Measurements from ENCODE around the gene GRB14.

GRB14 gene

GRCh38 chr2:164570475-164570874 lies 50.8 kb downstream of the GRB14 start:
- TF ChIP-seq GABPA (IDR thresholded peaks at IDR 0.05; ENCODE audit: low read depth) = no peak
- no peak for TF ChIP-seq CTCF (IDR thresholded peaks at IDR 0.05; ENCODE audit: insufficient read depth, low read length)
- no peak for TF ChIP-seq POLR2AphosphoS5 (IDR thresholded peaks at IDR 0.05; ENCODE audit: low read depth)
- no peak for TF ChIP-seq REST (IDR thresholded peaks at IDR 0.05; ENCODE audit: insufficient replicate concordance, low read depth)
- no peak for TF ChIP-seq SPI1 (IDR thresholded peaks at IDR 0.05; ENCODE audit: borderline replicate concordance, low read depth)
- H3K4me3 ChIP-seq (replicated peaks; ENCODE audit: insufficient read depth, low read length) = no peak overlapping the region
- H3K27me3 ChIP-seq (ENCODE audit: insufficient read depth, poor library complexity, severe bottlenecking) = no peaks in the 10 kb centered on the region
- no peak overlapping the region for H3K27ac ChIP-seq (replicated peaks)
- no peak for DNase-seq (ENCODE audit: low read depth in 1 of 2, low spot score in 1 of 2)

- Histone ChIP-seq H3K27me3 (ENCODE audit: insufficient read depth, poor library complexity, severe bottlenecking) (no peaks in the 10 kb centered on the region), H3K27ac (replicated peaks) (no peak overlapping the region), H3K4me3 (replicated peaks; ENCODE audit: insufficient read depth, low read length) (no peak overlapping the region)
- no peak for TF ChIP-seq REST (IDR thresholded peaks at IDR 0.05; ENCODE audit: insufficient replicate concordance, low read depth)
- no peak for DNase-seq (ENCODE audit: low read depth in 1 of 2, low spot score in 1 of 2)
Measured at GRCh38 chr2:164569378-164569777, 51.9 kb downstream of the GRB14 start.

GRCh38 chr2:164568317-164568716 lies 53.0 kb downstream of the GRB14 start:
- no peak for DNase-seq (ENCODE audit: low read depth in 1 of 2, low spot score in 1 of 2)
- TF ChIP-seq POLR2AphosphoS5 (IDR thresholded peaks at IDR 0.05; ENCODE audit: low read depth) = no peak
- no peak for TF ChIP-seq CTCF (IDR thresholded peaks at IDR 0.05; ENCODE audit: insufficient read depth, low read length)
- TF ChIP-seq REST (IDR thresholded peaks at IDR 0.05; ENCODE audit: insufficient replicate concordance, low read depth) = no peak
- no peak for TF ChIP-seq SPI1 (IDR thresholded peaks at IDR 0.05; ENCODE audit: borderline replicate concordance, low read depth)
- no peak for TF ChIP-seq GABPA (IDR thresholded peaks at IDR 0.05; ENCODE audit: low read depth)
- Histone ChIP-seq H3K27ac (replicated peaks) (no peak overlapping the region), H3K4me3 (replicated peaks; ENCODE audit: insufficient read depth, low read length) (no peak overlapping the region), H3K27me3 (ENCODE audit: insufficient read depth, poor library complexity, severe bottlenecking) (no peaks in the 10 kb centered on the region)

All from HL-60 (cell line).